Measurements from ENCODE around the gene SGMS1. TPM values are rescaled to one million over a fixed set of nuclear protein-coding genes. Genes with fewer than 3 reads are reported as not detected.

The SGMS1 gene
- total RNA-seq, 1 experiment from 2014 or later = 24.7 TPM

- BruUV-seq (replicated peaks) = no TSS peak
- no peaks in the 10 kb centered on the region for H3K27me3 Mint-ChIP-seq (ENCODE audit: insufficient read depth, unreplicated experiment)
- no peak for DNase-seq (ENCODE audit: unreplicated experiment)
- intact Hi-C loops (cut with micrococcal nuclease) = no loop called here
- H3K9me3 Mint-ChIP-seq (ENCODE audit: unreplicated experiment) = no peaks in the 10 kb centered on the region
- H3K36me3 Mint-ChIP-seq (ENCODE audit: insufficient read depth, unreplicated experiment) = peaks cover 8% of the 10 kb centered on the region
- no peak overlapping the region for H3K4me3 Mint-ChIP-seq (ENCODE audit: unreplicated experiment)
- TF ChIP-seq CTCF (IDR thresholded peaks at IDR 0.05; ENCODE audit: unreplicated experiment) = no peak
- ChIA-PET CTCF (interaction anchor here (0.9 to 1.0 kb wide), 2 partner anchors 10 to 213 kb away, joined by 3 to 4 read pairs; no protein-coding TSS in a partner anchor), POLR2A (interaction anchor here (1.6 kb wide), 1 partner anchor 9 kb away, joined by 6 read pairs; no protein-coding TSS in a partner anchor)
- no peak overlapping the region for H3K27ac Mint-ChIP-seq (ENCODE audit: low read depth, unreplicated experiment)
- peaks cover 28% of the 10 kb centered on the region for H3K4me1 Mint-ChIP-seq (ENCODE audit: insufficient read depth, unreplicated experiment)
Observed at GRCh38 chr10:50388181-50388580, 235.6 kb downstream of the SGMS1 start.

- TF ChIP-seq CTCF (IDR thresholded peaks at IDR 0.05; ENCODE audit: unreplicated experiment) = no peak
- ChIA-PET CTCF (interaction anchor here (0.6 to 0.9 kb wide), 3 partner anchors 62 to 1927 kb away, joined by 3 to 4 read pairs (median 3); no protein-coding TSS in a partner anchor), POLR2A (interaction anchor here (1.6 to 2.5 kb wide), 2 partner anchors 9 to 61 kb away, joined by 6 to 7 read pairs; no protein-coding TSS in a partner anchor)
- no peak for DNase-seq (ENCODE audit: unreplicated experiment)
- Mint-ChIP-seq H3K36me3 (ENCODE audit: insufficient read depth, unreplicated experiment) (peaks cover 6% of the 10 kb centered on the region), H3K27me3 (ENCODE audit: insufficient read depth, unreplicated experiment) (no peaks in the 10 kb centered on the region), H3K9me3 (ENCODE audit: unreplicated experiment) (no peaks in the 10 kb centered on the region), H3K4me1 (ENCODE audit: insufficient read depth, unreplicated experiment) (peaks cover 23% of the 10 kb centered on the region), H3K4me3 (ENCODE audit: unreplicated experiment) (no peak overlapping the region), H3K27ac (ENCODE audit: low read depth, unreplicated experiment) (no peak overlapping the region)
- BruUV-seq (replicated peaks) = no TSS peak
- intact Hi-C loops (cut with micrococcal nuclease) = no loop called here
Observed at GRCh38 chr10:50387732-50388073, 236.1 kb downstream of the SGMS1 start.

- no peaks in the 10 kb centered on the region for H3K9me3 Mint-ChIP-seq (ENCODE audit: unreplicated experiment)
- peaks cover 19% of the 10 kb centered on the region for H3K4me1 Mint-ChIP-seq (ENCODE audit: insufficient read depth, unreplicated experiment)
- H3K27ac Mint-ChIP-seq (ENCODE audit: low read depth, unreplicated experiment) = no peak overlapping the region
- no peak for TF ChIP-seq CTCF (IDR thresholded peaks at IDR 0.05; ENCODE audit: unreplicated experiment)
- H3K4me3 Mint-ChIP-seq (ENCODE audit: unreplicated experiment) = no peak overlapping the region
- no TSS peak for BruUV-seq (replicated peaks)
- no peak for DNase-seq (ENCODE audit: unreplicated experiment)
- no peaks in the 10 kb centered on the region for H3K27me3 Mint-ChIP-seq (ENCODE audit: insufficient read depth, unreplicated experiment)
- H3K36me3 Mint-ChIP-seq (ENCODE audit: insufficient read depth, unreplicated experiment) = peaks cover under 1% of the 10 kb centered on the region
- ChIA-PET POLR2A (interaction anchor here (0.6 to 2.5 kb wide), 4 partner anchors 10 to 61 kb away, joined by 3 to 7 read pairs (median 6); no protein-coding TSS in a partner anchor), CTCF (interaction anchor here (0.6 to 1.0 kb wide), 4 partner anchors 13 to 1928 kb away, joined by 3 to 4 read pairs (median 4); no protein-coding TSS in a partner anchor)
- intact Hi-C loops (cut with micrococcal nuclease) = no loop called here
Observed at GRCh38 chr10:50387007-50387731, 236.6 kb downstream of the SGMS1 start.

GRCh38 chr10:50385624-50386023, 238.1 kb downstream of the SGMS1 start:
- H3K36me3 Mint-ChIP-seq (ENCODE audit: insufficient read depth, unreplicated experiment) = no peaks in the 10 kb centered on the region
- BruUV-seq (replicated peaks) = no TSS peak
- CTCF ChIA-PET = interaction anchor here (1.1 to 1.5 kb wide), 6 partner anchors 14 to 55 kb away, joined by 3 to 5 read pairs (median 4); no protein-coding TSS in a partner anchor
- DNase-seq (ENCODE audit: unreplicated experiment) = peak; percentile 74
- POLR2A ChIA-PET = interaction anchor here (0.6 to 2.5 kb wide), 8 partner anchors 9 to 117 kb away, joined by 3 to 13 read pairs (median 4); no protein-coding TSS in a partner anchor
- intact Hi-C loops (cut with micrococcal nuclease) = no loop called here
- peak overlapping the region; percentile 84 for H3K27ac Mint-ChIP-seq (ENCODE audit: low read depth, unreplicated experiment)
- no peak for TF ChIP-seq CTCF (IDR thresholded peaks at IDR 0.05; ENCODE audit: unreplicated experiment)
- no peaks in the 10 kb centered on the region for H3K27me3 Mint-ChIP-seq (ENCODE audit: insufficient read depth, unreplicated experiment)
- H3K9me3 Mint-ChIP-seq (ENCODE audit: unreplicated experiment) = no peaks in the 10 kb centered on the region
- no peak overlapping the region for H3K4me3 Mint-ChIP-seq (ENCODE audit: unreplicated experiment)
- peaks cover 19% of the 10 kb centered on the region for H3K4me1 Mint-ChIP-seq (ENCODE audit: insufficient read depth, unreplicated experiment)

All from MCF 10A (cell line).